ENCODE data around the gene CFAP46.
"Not testable (repeated sequence)": the region's sequence is repeated elsewhere in the genome, so short reads cannot be mapped to it uniquely, and the experiment has no call there.

CFAP46 gene

GRCh38 chr10:132860532-132860931 is 81.8 kb downstream of the CFAP46 start:
- DNase-seq = no peak

GRCh38 chr10:132859084-132859855 is 83.1 kb downstream of the CFAP46 start:
- no peak for DNase-seq

DNA sequence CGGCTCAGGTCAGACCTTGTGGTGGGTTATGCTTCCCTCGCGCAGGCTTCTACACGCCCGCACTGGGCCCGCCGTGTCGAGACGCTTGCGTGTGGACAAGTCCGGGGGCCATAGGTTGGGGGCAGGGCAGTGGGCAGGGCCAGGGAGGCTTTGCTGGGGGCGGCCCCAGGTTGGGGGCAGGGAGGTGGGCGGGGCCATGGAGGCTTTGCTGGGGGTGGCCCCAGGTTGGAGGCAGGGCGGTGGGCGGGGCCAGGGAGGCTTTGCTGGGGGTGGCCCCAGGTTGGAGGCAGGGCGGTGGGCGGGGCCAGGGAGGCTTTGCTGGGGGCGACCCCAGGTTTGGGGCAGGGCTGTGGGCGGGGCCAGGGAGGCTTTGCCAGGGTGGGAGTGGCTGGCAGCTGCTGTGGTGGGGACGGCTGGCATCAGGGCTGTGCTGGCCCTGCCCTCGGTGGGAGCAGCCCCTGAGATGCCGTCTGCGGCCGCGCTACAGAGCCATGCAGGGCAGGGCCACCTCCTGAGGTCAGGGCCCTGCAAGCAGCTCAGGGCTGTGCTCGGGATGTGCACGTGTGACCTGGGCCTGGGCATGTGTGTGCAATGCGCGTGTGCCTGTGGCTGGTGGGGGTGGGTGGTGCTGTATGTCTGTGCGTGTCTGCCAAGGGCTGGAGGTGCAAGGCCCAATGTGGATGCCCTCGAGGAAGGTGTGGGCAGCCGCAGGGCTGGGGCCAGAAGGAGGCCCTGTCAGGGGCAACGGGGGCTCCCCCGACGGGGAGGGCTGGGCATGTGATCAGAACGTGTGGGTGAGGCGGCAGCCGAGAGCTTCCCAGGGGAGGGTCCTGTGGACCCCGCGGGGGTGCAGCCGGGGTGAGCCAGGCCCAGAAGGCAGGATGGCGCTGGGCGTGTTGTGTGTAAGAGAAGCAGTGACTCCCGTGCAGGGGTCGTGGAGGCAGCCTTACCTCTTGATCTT is 84.0 kb downstream of the CFAP46 start:
- DNase-seq = no peak

GRCh38 chr10:132856869-132857524 is 85.4 kb downstream of the CFAP46 start:
- DNase-seq = no peak

- no peak for DNase-seq
Measured at GRCh38 chr10:132855889-132856288, 86.5 kb downstream of the CFAP46 start.

DNA sequence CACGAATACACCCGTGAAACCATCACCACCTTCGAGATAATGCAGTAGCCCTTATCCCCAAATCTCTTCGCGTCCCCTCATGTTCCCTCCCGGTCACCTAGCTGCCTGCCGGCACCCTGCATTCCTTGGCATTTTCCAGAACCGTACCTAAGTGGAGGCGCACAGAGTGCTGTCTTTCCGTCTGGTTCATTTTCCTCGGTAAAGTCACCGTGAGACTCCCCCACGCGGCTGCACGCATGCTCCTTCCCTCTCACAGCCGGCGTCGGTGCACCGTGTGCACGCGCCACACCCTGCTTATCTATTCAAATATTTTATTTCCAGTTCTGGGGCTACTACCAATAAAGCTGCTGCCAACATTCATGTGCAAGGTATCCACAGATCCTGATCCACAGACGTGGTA is 90.9 kb downstream of the CFAP46 start:
- DNase-seq = no peak

DNA sequence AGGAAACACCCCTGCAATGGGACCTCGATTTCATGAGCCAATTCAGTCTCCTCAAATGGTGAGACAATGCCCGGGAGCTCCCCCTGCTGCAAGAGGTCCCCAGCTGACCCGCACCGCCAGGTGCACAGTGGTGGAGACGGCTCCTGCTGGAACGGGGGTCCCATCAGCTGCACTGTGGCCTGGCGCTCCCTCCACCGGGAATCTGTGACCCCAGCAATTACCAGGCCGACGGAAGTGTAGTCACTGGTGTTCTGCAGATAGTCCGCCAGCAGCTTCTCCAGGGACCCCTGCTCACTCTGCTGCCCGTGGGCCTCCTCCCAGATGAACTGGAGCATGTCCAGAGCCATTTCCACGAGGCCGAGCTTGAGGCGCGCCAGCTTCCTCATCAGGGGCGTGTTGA is 91.5 kb downstream of the CFAP46 start:
- DNase-seq = no peak

DNA sequence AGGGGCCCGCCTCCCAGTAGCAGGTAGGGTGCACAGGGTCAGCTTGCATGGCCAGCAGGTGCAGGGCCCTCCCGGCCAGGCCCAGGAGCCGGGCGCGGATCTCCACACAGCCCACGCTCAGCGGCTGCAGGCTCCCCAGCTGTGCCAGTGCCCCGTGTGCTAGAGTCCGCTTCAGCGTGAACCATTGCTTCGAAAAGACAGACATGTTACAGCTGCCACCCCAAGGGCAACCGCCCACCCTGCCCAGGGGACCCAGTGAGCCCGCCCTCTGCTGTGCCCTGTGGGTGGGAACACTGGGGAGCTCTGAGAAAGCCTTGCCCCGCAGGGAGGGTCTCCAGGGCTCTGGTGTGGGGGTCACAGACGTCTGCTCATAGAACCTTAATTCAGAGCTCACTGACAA is 92.1 kb downstream of the CFAP46 start:
- DNase-seq = no peak

DNA sequence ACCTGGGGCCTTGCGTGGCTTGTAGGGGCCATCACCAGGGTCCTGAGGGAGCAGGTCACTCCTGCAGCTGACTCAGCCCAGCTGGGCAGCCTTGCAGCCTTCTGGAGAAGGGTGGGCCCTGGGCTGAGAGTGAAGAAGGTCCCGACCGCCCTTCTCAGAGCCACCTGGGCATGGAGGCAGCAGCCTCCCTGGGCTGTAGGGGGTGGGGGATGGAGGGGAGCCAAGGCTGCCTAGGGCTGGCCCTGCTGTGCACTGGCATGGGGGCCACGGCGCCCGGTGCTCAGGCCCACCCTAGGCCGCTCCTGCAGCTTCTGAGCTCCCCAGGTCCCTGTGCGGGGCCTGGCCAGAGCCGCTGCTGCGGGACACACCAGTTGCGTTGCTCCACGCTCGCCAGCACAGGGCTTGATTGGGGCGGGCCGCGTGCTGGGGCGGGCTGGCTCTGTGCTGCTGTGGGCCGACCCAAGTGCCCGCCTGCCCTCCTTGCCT is 92.8 kb downstream of the CFAP46 start:
- no peak for DNase-seq

DNA sequence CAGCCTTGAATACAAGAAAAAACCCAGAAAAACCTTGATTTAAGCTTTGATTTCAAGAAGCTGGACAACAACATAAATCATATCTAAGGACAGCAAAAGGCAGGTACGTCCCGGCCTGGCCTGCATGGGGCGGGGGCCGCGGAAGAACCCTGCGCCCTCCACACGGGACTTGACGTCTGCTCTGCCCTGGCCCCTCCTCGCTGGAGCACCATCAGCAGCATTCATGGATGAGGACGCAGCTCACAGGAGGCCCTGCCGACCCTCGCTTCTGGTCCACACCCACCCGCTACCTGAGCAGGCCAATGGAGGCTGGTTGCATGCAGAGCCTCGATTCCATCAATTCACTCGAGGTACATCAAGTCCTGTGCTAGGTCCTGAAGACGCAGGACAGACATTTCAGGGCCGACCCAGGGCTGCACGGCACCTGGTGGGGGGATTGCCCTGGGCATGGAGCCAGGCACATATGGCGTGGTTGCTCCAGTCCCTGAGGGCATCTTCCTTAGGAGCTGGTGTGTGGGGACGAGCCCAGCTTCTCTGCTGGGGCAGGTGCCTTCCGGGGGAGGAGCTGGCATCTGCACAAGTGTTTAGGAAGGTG is 93.3 kb downstream of the CFAP46 start:
- no peak for DNase-seq

DNA sequence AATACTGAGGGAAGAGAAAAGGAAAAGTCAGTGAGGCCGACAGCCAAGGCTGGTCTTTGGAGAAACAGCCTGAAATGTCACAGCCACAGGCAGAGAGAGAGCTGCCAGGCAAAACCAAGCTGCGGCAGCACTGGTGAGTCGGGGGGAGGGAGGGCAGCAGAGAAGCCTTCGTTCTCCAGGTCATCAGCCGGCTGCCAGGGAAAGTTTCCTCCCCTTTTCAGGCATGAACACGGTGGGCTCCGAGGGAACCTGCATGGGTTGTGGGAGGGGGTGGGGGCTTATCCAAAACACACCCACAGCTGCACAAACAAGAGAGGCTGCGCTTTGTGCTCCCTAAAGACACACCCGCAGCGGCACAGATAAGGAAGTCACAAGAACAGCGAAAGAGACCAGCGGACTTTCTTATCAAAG is 94.1 kb downstream of the CFAP46 start:
- DNase-seq = no peak

DNA sequence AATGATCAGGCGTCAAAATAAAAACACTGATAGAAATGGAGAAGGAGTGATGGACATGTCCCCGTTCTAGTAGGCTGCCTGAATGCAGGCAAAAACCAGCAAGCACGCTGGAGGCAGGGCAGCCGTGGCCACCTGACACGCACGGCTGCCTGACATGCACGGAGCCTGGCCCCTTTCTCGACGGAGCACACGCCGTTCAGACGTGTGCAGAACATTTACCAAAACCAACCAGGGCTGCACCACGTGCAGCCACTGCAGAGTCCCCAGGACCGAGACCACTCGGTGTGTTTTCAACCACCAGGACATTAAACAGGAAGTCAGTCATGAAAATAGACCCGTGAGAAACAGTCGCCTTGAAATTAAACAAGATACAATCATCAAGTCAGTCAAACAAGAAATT is 94.5 kb downstream of the CFAP46 start:
- DNase-seq = no peak

GRCh38 chr10:132847416-132847777 is 95.0 kb downstream of the CFAP46 start:
- DNase-seq = no peak

- no peak for DNase-seq
Measured at GRCh38 chr10:132846631-132847415, 95.5 kb downstream of the CFAP46 start.

GRCh38 chr10:132845780-132846595 is 96.4 kb downstream of the CFAP46 start:
- no peak for DNase-seq

DNA sequence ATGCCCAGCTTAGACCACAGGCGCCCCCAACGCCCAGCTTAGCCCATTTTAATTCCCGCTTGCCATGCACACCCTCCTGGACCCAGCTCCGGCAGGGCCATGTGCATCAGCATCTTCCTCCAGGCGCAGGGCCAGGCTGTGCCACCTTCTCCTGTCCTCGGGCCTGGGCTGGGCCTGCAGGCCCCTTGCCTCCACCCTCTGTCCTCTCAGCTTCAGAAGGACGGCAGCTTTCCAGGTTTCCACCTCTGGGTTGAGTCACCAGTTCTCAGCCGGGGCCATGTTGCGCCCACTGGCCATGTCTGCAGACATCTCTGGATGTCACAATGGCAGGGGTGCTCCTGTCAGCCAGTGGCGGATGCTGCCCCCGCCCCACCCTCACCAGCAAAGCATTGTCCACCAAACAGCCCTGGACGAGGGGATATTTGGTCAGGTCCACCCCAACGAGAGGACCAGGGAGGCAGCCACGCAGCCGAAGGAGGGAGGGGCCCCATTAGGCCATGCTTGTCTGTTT is 97.3 kb downstream of the CFAP46 start:
- no peak for DNase-seq

DNA sequence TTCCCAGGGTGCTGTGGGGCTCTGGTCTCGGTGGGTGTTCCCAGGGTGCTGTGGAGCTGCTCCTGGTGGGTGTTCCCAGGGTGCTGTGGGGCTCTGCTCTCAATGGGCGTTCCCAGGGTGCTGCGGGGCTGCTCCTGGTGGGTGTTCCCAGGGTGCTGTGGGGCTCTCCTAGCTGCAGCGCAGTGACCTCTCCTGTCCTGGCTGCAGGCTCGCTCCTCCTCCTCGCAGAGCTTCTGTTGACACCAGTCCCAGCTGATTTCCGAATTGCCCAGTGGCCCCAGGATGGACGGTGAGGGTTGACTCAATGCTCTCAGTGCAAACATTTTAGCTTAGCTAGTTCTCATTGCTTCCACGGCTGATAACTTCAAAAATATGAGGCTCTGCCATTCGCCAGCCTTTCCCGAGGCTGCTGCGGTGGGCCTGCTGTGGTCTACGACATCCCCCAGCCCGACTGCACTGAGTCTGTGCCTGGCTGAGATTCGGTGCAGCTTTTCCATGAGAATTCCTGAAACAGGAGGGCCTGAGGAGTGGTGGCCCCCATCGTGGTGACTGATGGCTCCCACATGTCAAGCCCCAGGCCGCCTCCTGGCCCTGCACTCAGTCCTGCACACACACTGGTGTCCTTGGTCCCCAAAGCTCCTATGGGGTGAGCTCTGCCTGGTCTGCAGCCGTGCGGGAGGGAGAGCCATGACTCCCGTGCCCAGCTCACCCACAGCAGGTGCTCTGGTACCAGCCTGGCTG is 98.1 kb downstream of the CFAP46 start:
- no peak for DNase-seq

- DNase-seq = not testable (repeated sequence)
Measured at GRCh38 chr10:132843276-132843675, 99.1 kb downstream of the CFAP46 start.

GRCh38 chr10:132842397-132842796 is 100.0 kb downstream of the CFAP46 start:
- DNase-seq = no peak

DNA sequence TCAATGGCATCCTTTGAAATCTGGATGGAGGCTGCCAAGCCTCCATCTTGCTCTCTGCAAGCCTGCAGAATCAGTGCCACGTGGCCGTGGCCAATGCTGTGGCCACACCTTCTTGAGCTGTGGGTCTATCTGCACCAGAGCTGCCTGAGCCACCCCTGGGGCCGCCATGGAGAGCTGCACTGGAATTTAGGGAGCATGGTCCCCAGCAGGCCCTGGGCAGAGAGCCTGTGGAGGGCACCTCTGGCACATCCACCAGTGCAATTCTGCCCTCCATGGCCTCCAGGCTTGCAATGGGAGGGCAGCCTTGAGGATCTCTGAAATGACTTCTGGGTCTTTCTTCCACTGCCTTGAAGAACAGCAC is 100.8 kb downstream of the CFAP46 start:
- DNase-seq = no peak
